SKM-1 (cell line): ENCODE measurements around the gene PURB.
"Not testable (repeated sequence)": the region's sequence is repeated elsewhere in the genome, so short reads cannot be mapped to it uniquely, and the experiment has no call there.

Experiments
- DNase-seq: peaks from one replicate; lab custom pipeline; 2025; ENCODE audit not compliant: unreplicated experiment; lab: John Stamatoyannopoulos, UW

PURB gene

GRCh38 chr7:44854644-44855364, 30.5 kb downstream of the PURB start:
- DNase-seq: no peak

- no peak for DNase-seq
Measured at GRCh38 chr7:44853391-44853790, 31.9 kb downstream of the PURB start.

GRCh38 chr7:44852590-44852989, 32.7 kb downstream of the PURB start:
- no peak for DNase-seq

GRCh38 chr7:44849885-44850544, 35.3 kb downstream of the PURB start:
- DNase-seq: no peak

- DNase-seq: no peak
Measured at GRCh38 chr7:44849259-44849884, 36.0 kb downstream of the PURB start.

- peak; percentile 100 for DNase-seq
Measured at GRCh38 chr7:44847920-44848634, 37.3 kb downstream of the PURB start, which contains the start of gene H2AZ2. H2AZ2 (minus strand) TSS chr7:44848087; CDS start chr7:44847971, 116 bp downstream.

GRCh38 chr7:44847509-44847919, 37.8 kb downstream of the PURB start:
- peak; percentile 79 for DNase-seq

- no peak for DNase-seq
Measured at GRCh38 chr7:44846816-44847508, 38.4 kb downstream of the PURB start.

GRCh38 chr7:44846390-44846789, 38.9 kb downstream of the PURB start:
- not testable (repeated sequence) for DNase-seq

GRCh38 chr7:44845451-44845850, 39.9 kb downstream of the PURB start:
- no peak for DNase-seq

GRCh38 chr7:44843440-44843839, 41.9 kb downstream of the PURB start:
- DNase-seq: not testable (repeated sequence)

GRCh38 chr7:44842675-44843074, 42.7 kb downstream of the PURB start:
- not testable (repeated sequence) for DNase-seq

GRCh38 chr7:44838751-44839150, 46.6 kb downstream of the PURB start:
- DNase-seq: no peak

- DNase-seq: no peak
Measured at GRCh38 chr7:44827567-44827966, 57.8 kb downstream of the PURB start.
